PC-3 (cell line): Measurements from ENCODE around the gene MIEF1. TPM values are rescaled to one million over a fixed set of nuclear protein-coding genes. Genes with fewer than 3 reads are reported as not detected.

Source experiments
- ATAC-seq: fragments of 200-7000 bp; cut with Tn5 transposase; 2 replicates; pipeline ENCODE4 v1.9.1; 2020; ENCODE audit warnings: mild to moderate bottlenecking, moderate library complexity
- BruUV-seq: library from RNA; stranded (reverse); fragments of 400-500 nt; replicated peaks from 2 replicates; lab custom pipeline; 2021; lab: Mats Ljungman, UMichigan
- CTCF ChIA-PET: fragments of 300-600 bp; sonication (Branson Sonifier 250); formaldehyde crosslinking; loops from one replicate; lab custom pipeline; 2022; ENCODE audit warnings: antibody characterized with exemption; lab: Charles Lee
- POLR2A ChIA-PET: fragments of 300-600 bp; sonication (Branson Sonifier 250); formaldehyde crosslinking; loops from one replicate; lab custom pipeline; 2022; ENCODE audit warnings: antibody characterized with exemption; ENCODE audit not compliant: unreplicated experiment; lab: Charles Lee
- DNase-seq: peaks from one replicate; pipeline ENCODE4 v3.0.0-alpha.2; 2015
- H2AFZ ChIP-seq: fragments of 300-600 bp; sonication (generic); 2 replicates; pipeline ENCODE4 v1.6.0; 2016; ENCODE audit warnings: antibody characterized with exemption, low read length
- H3F3A ChIP-seq: fragments of 300-600 bp; sonication (generic); one replicate; pipeline ENCODE4 v1.6.0; 2017; ENCODE audit warnings: antibody characterized with exemption, low read length, control low read depth, mild to moderate bottlenecking; ENCODE audit not compliant: unreplicated experiment
- H3K27ac ChIP-seq: fragments of 300-600 bp; sonication (generic); 2 replicates; pipeline ENCODE4 v1.5.1; 2016; ENCODE audit warnings: mild to moderate bottlenecking, low read length
- H3K27me3 ChIP-seq: fragments of 300-600 bp; sonication (generic); 2 replicates; pipeline ENCODE4 v1.6.1; 2016; ENCODE audit warnings: low read length, mixed read lengths
- H3K36me3 ChIP-seq: fragments of 300-600 bp; sonication (generic); 2 replicates; pipeline ENCODE4 v1.6.1; 2016; ENCODE audit warnings: low read depth, mixed run types, low read length, mixed read lengths
- H3K4me1 ChIP-seq: fragments of 300-600 bp; sonication (generic); 2 replicates; pipeline ENCODE4 v1.5.1; 2016; ENCODE audit warnings: low read length; ENCODE audit not compliant: insufficient read depth
- H3K4me2 ChIP-seq: fragments of 300-600 bp; sonication (generic); 2 replicates; pipeline ENCODE4 v1.6.0; 2016; ENCODE audit warnings: low read length
- H3K4me3 ChIP-seq: fragments of 300-600 bp; sonication (generic); 2 replicates; pipeline ENCODE4 v1.5.1; 2016; ENCODE audit warnings: mild to moderate bottlenecking, low read length, mixed read lengths
- H3K79me2 ChIP-seq: fragments of 300-600 bp; sonication (generic); 2 replicates; pipeline ENCODE4 v1.6.1; 2017; ENCODE audit warnings: low read length, mixed read lengths
- H3K9ac ChIP-seq: fragments of 300-600 bp; sonication (generic); 2 replicates; pipeline ENCODE4 v1.6.0; 2016; ENCODE audit warnings: mild to moderate bottlenecking, low read length
- H3K9me2 ChIP-seq: fragments of 300-600 bp; sonication (generic); replicated peaks from 2 replicates; pipeline ENCODE4 v1.6.1; 2016; ENCODE audit warnings: mixed run types, low read length, mixed read lengths
- H3K9me3 ChIP-seq: fragments of 300-600 bp; sonication (generic); 2 replicates; pipeline ENCODE4 v1.6.1; 2016; ENCODE audit warnings: low read length, mixed read lengths
- H4K20me1 ChIP-seq: fragments of 300-600 bp; sonication (generic); 2 replicates; pipeline ENCODE4 v1.6.1; 2016; ENCODE audit warnings: low read length, mixed read lengths
- CTCF ChIP-seq: fragments of 300-600 bp; sonication (generic); conservative IDR thresholded peaks from 2 replicates; pipeline ENCODE4 v1.5.1; 2017; ENCODE audit warnings: antibody characterized with exemption, low read depth, mild to moderate bottlenecking, low read length
- EZH2 ChIP-seq: fragments of 300-600 bp; sonication (generic); IDR thresholded peaks from one replicate; pipeline ENCODE4 v1.6.1; 2017; ENCODE audit warnings: antibody characterized with exemption, mild to moderate bottlenecking, low read length; ENCODE audit not compliant: unreplicated experiment
- EZH2phosphoT487 ChIP-seq: fragments of 300-600 bp; sonication (generic); IDR thresholded peaks from 2 replicates; pipeline ENCODE4 v1.6.1; 2018; ENCODE audit warnings: mild to moderate bottlenecking, antibody characterized with exemption, low read length, borderline replicate concordance
- intact Hi-C: fragments of 100-400 bp; cut with micrococcal nuclease; formaldehyde crosslinking; loops from 2 replicates; pipeline ENCODE4 v1.9.0; 2023
- total RNA-seq: library from RNA; depleted of rRNA; stranded (reverse); fragments of >200 nt; gene quantifications from 2 replicates; pipeline ENCODE4 v1.2.3, GENCODE V29; 2014

MIEF1 gene
- total RNA-seq, 1 experiment from 2014 or later = 23.2 TPM

- intact Hi-C loops = loop anchor here (5.0 to 10.0 kb wide), 2 partner anchors 34 to 64 kb away; partner anchors contain the start of gene RPS19BP1
Observed at GRCh38 chr22:39498368-39498767, 3.7 kb upstream of the MIEF1 start.

GRCh38 chr22:39498802-39499201 lies 3.3 kb upstream of the MIEF1 start:
- TF ChIP-seq EZH2 (no peak), CTCF (no peak), EZH2phosphoT487 (no peak)
- H3K36me3 ChIP-seq = no peaks in the 10 kb centered on the region
- no peak overlapping the region for H2AFZ ChIP-seq
- H3K27ac ChIP-seq = no peak overlapping the region
- H3F3A ChIP-seq = no peaks in the 10 kb centered on the region
- H3K4me3 ChIP-seq = no peak overlapping the region
- no peak overlapping the region for H3K4me2 ChIP-seq
- BruUV-seq = no TSS peak
- POLR2A ChIA-PET = no interaction called here
- no peaks in the 10 kb centered on the region for H3K9me2 ChIP-seq
- no peak overlapping the region for H3K9ac ChIP-seq
- CTCF ChIA-PET = no interaction called here
- peaks cover 23% of the 10 kb centered on the region for H3K4me1 ChIP-seq
- no peaks in the 10 kb centered on the region for H3K9me3 ChIP-seq
- H3K27me3 ChIP-seq = no peaks in the 10 kb centered on the region
- intact Hi-C loops = loop anchor here (5.0 to 10.0 kb wide), 2 partner anchors 33 to 64 kb away; partner anchors contain the start of gene RPS19BP1
- peaks cover 17% of the 10 kb centered on the region for H3K79me2 ChIP-seq
- no peaks in the 10 kb centered on the region for H4K20me1 ChIP-seq
- ATAC-seq (no peak), DNase-seq (no peak)

More at GRCh38 chr22:39498368-39498767, 3.7 kb upstream of the MIEF1 start:
- ATAC-seq (no peak), DNase-seq (no peak)
- H3K79me2 ChIP-seq = peaks cover 13% of the 10 kb centered on the region
- H3K27ac ChIP-seq = no peak overlapping the region
- no peaks in the 10 kb centered on the region for H3K36me3 ChIP-seq
- no peaks in the 10 kb centered on the region for H3K27me3 ChIP-seq
- H3K9me2 ChIP-seq = no peaks in the 10 kb centered on the region
- no peak overlapping the region for H2AFZ ChIP-seq
- H3K4me2 ChIP-seq = no peak overlapping the region
- no peak overlapping the region for H3K9ac ChIP-seq
- ChIA-PET POLR2A (no interaction called here), CTCF (no interaction called here)
- H3K4me1 ChIP-seq = peaks cover 23% of the 10 kb centered on the region
- H4K20me1 ChIP-seq = no peaks in the 10 kb centered on the region
- H3K4me3 ChIP-seq = no peak overlapping the region
- no peak for TF ChIP-seq EZH2
- TF ChIP-seq EZH2phosphoT487 = no peak
- TF ChIP-seq CTCF = no peak
- no peaks in the 10 kb centered on the region for H3K9me3 ChIP-seq
- no peaks in the 10 kb centered on the region for H3F3A ChIP-seq
- no TSS peak for BruUV-seq

- H3F3A ChIP-seq = no peaks in the 10 kb centered on the region
- H3K4me1 ChIP-seq = peaks cover 17% of the 10 kb centered on the region
- H3K79me2 ChIP-seq = peaks cover 28% of the 10 kb centered on the region
- no peak for ATAC-seq
- BruUV-seq = no TSS peak
- H3K9ac ChIP-seq = no peak overlapping the region
- ChIA-PET CTCF (no interaction called here), POLR2A (no interaction called here)
- TF ChIP-seq EZH2phosphoT487 (no peak), CTCF (no peak), EZH2 (no peak)
- H2AFZ ChIP-seq = no peak overlapping the region
- no peak overlapping the region for H3K4me2 ChIP-seq
- no peak overlapping the region for H3K27ac ChIP-seq
- intact Hi-C loops = no loop called here
- H4K20me1 ChIP-seq = no peaks in the 10 kb centered on the region
- H3K9me3 ChIP-seq = no peaks in the 10 kb centered on the region
- DNase-seq = no peak
- no peak overlapping the region for H3K4me3 ChIP-seq
- no peaks in the 10 kb centered on the region for H3K9me2 ChIP-seq
- peaks cover 9% of the 10 kb centered on the region; the same call in 1 of the 2 replicates for H3K36me3 ChIP-seq
- H3K27me3 ChIP-seq = no peaks in the 10 kb centered on the region
Observed at GRCh38 chr22:39500101-39500500, 2.0 kb upstream of the MIEF1 start.
